Colon (tissue), 2 donors: Measurements from ENCODE around the gene IDH3A.

ENCODE experiments used
- FAIRE-seq: peaks from 2 replicates; lab custom pipeline; 2012; peaks lifted over from hg19 to GRCh38; lab: Jason Lieb, UNC
- donor health status: control.
- donor health status: control.

IDH3A gene

GRCh38 chr15:78204351-78205309, 55.5 kb downstream of the IDH3A start:
- FAIRE-seq, result no peak

- FAIRE-seq, result no peak
Observed at GRCh38 chr15:78205337-78205736, 56.2 kb downstream of the IDH3A start.

- FAIRE-seq, result no peak
Observed at GRCh38 chr15:78205856-78206255, 56.7 kb downstream of the IDH3A start.

- FAIRE-seq, result no peak
Observed at GRCh38 chr15:78206326-78207109, 57.4 kb downstream of the IDH3A start.

- no peak for FAIRE-seq
Observed at GRCh38 chr15:78207110-78207458, 57.9 kb downstream of the IDH3A start.

- FAIRE-seq, result no peak
Observed at GRCh38 chr15:78207641-78208340, 58.6 kb downstream of the IDH3A start.

GRCh38 chr15:78208341-78208844, 59.2 kb downstream of the IDH3A start:
- FAIRE-seq, result no peak

GRCh38 chr15:78208887-78209645, 59.9 kb downstream of the IDH3A start:
- no peak for FAIRE-seq

- FAIRE-seq, result no peak
Observed at GRCh38 chr15:78209646-78210348, 60.6 kb downstream of the IDH3A start.

- no peak for FAIRE-seq
Observed at GRCh38 chr15:78210349-78210717, 61.2 kb downstream of the IDH3A start.

- FAIRE-seq, result no peak
Observed at GRCh38 chr15:78211189-78211921, 62.2 kb downstream of the IDH3A start.

- no peak for FAIRE-seq
Observed at GRCh38 chr15:78212008-78212407, 62.8 kb downstream of the IDH3A start.

GRCh38 chr15:78212546-78213424, 63.6 kb downstream of the IDH3A start:
- no peak for FAIRE-seq

GRCh38 chr15:78213425-78213750, 64.2 kb downstream of the IDH3A start:
- FAIRE-seq, result no peak

- no peak for FAIRE-seq
Observed at GRCh38 chr15:78213956-78214355, 64.8 kb downstream of the IDH3A start.

GRCh38 chr15:78216276-78217104, 67.3 kb downstream of the IDH3A start:
- no peak for FAIRE-seq

- no peak for FAIRE-seq
Observed at GRCh38 chr15:78220713-78221112, 71.6 kb downstream of the IDH3A start.
